ENCODE measurements around the gene SORBS2. TPM values are rescaled to one million over a fixed set of nuclear protein-coding genes. Genes with fewer than 3 reads are reported as not detected.

The SORBS2 gene
- total RNA-seq, 2 experiments from 2014 or later = not detected

DNA sequence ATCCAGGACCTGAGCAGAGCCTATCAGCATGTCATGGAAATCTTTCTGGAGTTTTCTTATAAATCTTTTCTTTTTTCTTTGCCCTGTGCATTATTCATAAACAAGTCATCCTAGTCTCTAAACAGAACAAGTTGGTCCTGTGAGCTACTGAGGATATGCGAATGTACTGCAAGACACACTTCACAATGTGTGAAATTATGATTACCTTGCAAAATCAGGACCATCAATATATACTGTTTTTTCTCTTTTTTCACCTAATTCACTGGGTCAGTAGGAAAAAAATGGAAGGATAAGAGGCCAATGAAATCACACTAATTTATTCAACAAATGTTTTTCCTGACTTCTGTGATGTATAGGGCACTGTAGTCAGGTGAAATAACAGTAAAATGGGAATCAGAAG, 14.4 kb upstream of the SORBS2 start:
- Mint-ChIP-seq H3K27ac (no peak overlapping the region), H3K4me1 (no peaks in the 10 kb centered on the region), H3K4me3 (no peak overlapping the region), H3K27me3 (no peaks in the 10 kb centered on the region), H3K9me3 (no peaks in the 10 kb centered on the region), H3K36me3 (ENCODE audit: low read depth) (no peaks in the 10 kb centered on the region)
- ChIA-PET POLR2A (no interaction called here), CTCF (no interaction called here)
- DNase-seq = no peak

DNA sequence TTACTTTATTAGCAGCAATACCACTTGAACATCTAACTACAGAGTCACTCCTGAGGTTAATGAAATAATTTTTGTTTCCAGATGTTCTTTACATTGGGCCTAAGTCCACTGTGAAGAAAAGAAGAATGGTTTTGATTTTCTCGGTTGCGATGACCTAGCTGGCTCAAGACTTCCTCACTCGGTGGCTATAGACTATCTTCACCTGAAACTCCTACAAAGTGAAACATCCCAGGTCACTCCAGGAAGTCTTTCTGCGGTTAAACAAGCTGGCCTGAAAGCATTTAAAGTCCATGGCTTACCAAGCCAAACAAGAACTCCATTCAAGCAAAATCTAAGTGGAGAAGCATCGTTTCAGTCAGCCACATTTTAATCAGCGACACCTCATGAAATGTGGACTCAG, 13.7 kb upstream of the SORBS2 start:
- ChIA-PET POLR2A (no interaction called here), CTCF (no interaction called here)
- no peak overlapping the region for H3K4me3 Mint-ChIP-seq
- H3K36me3 Mint-ChIP-seq (ENCODE audit: low read depth) = no peaks in the 10 kb centered on the region
- DNase-seq = no peak
- H3K9me3 Mint-ChIP-seq = no peaks in the 10 kb centered on the region
- no peaks in the 10 kb centered on the region for H3K4me1 Mint-ChIP-seq
- no peaks in the 10 kb centered on the region for H3K27me3 Mint-ChIP-seq
- H3K27ac Mint-ChIP-seq = no peak overlapping the region

DNA sequence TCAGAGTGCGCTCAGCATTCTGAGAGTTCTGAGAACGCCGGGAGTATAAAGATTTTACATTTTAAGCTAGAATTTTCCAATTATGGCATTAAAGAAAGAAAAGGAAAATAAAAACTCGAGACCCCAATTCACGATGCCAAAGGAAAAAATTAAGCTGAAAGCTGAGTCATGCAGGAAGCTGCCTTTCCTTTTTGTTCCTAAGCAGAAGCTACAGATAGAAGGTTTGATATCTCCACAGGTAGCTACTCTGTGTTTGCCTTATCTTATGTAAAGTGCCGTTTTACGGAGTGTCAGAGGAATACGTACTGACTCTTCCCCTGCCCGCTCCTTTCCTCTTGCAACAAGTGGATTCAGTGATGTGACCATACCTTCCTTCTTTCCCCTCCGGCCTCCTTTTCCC, 10.8 kb upstream of the SORBS2 start:
- H3K4me1 Mint-ChIP-seq = no peaks in the 10 kb centered on the region
- no peak overlapping the region for H3K27ac Mint-ChIP-seq
- ChIA-PET POLR2A (no interaction called here), CTCF (no interaction called here)
- H3K36me3 Mint-ChIP-seq (ENCODE audit: low read depth) = no peaks in the 10 kb centered on the region
- no peaks in the 10 kb centered on the region for H3K9me3 Mint-ChIP-seq
- no peaks in the 10 kb centered on the region for H3K27me3 Mint-ChIP-seq
- no peak overlapping the region for H3K4me3 Mint-ChIP-seq
- DNase-seq = no peak

DNA sequence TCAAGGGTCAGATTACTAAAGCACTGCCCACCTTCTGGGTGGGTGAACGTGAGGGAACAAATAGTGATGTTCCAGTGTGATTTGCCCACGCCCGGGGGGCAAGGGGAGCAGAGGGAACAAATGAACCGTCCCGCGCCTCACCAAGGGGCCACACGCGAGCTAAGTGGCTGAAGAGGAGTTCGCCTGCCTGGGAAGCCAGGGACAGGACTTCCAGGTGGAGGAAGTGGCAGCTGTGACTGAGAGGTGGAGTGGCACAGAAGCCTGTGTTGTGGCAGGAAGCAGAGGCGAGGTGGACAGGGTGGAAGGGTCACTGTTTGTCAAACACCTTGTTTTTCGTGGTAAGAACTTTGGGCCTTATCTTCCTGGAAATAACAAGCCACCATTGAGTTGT, 9.0 kb upstream of the SORBS2 start:
- no peak overlapping the region for H3K27ac Mint-ChIP-seq
- H3K9me3 Mint-ChIP-seq = no peaks in the 10 kb centered on the region
- peaks cover 2% of the 10 kb centered on the region for H3K27me3 Mint-ChIP-seq
- no peaks in the 10 kb centered on the region for H3K4me1 Mint-ChIP-seq
- ChIA-PET POLR2A (no interaction called here), CTCF (no interaction called here)
- no peaks in the 10 kb centered on the region for H3K36me3 Mint-ChIP-seq (ENCODE audit: low read depth)
- no peak for DNase-seq
- no peak overlapping the region for H3K4me3 Mint-ChIP-seq

DNA sequence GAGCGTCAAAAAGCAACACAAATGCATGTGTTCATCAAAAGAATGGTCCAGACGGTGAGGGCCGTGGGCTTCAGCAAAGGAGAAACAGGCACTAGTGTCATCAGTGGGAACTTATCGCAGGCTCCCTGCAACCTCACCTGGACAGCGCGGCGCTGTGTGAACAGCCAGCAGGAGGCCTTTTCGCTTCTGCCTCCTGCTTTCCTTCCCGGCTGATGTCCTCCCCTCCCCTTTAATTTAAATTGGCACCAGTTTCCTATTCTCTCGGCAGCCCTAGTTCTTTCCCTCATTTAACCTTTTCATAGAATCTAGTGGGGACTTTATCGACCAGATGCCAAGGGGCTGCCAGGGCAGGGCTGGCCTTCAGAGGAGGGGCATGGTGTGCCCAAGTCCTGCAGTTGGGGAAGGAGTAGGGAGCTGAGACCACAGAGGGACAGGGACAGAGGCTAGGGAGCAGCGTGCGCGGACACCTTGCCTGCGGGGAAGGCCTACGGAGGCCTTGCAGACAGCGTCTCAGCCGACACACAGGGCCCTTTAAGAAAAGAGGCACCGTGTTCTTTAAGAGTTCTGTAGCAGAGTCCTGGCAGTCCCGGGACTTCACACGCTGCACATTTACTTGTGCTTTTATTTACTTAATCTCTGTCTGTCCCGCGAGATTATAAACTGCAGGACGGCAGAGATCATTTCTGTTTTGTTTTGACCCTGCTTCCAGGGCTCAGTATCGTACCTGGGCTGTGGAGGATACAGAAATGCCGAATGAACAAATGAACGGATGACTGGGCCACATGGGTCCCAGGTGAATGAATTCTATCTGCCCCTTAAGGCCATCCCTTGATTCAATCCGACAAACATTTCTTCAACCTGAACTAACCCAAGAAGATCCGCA, 8.4 kb upstream of the SORBS2 start:
- no peak overlapping the region for H3K4me3 Mint-ChIP-seq
- H3K27me3 Mint-ChIP-seq = peaks cover 2% of the 10 kb centered on the region
- H3K36me3 Mint-ChIP-seq (ENCODE audit: low read depth) = no peaks in the 10 kb centered on the region
- POLR2A ChIA-PET = no interaction called here
- H3K9me3 Mint-ChIP-seq = no peaks in the 10 kb centered on the region
- CTCF ChIA-PET = no interaction called here
- no peaks in the 10 kb centered on the region for H3K4me1 Mint-ChIP-seq
- DNase-seq = no peak
- H3K27ac Mint-ChIP-seq = no peak overlapping the region

DNA sequence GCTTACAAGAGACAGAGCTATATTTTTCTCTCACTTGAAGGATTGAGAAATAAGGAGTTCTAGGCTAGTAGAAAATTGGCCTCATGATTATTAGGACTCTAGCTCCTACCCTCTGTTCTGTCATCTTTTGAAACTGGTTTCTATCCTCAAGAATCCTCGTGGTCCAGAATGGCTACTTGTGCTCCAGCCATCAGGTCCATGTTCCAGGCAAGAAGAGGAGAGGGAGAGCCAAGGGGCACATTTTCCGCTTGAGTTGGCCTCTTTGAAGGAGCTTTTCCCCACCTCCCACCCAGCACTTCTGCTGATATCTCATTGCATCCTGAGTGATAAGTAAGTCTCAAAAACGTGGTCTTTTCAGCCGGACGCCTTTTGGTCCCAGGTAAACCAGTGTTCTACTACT, 7.2 kb upstream of the SORBS2 start:
- ChIA-PET CTCF (no interaction called here), POLR2A (interaction anchor here (0.5 kb wide), 1 partner anchor 567 kb away, joined by 3 read pairs; no protein-coding TSS in a partner anchor)
- no peak overlapping the region for H3K27ac Mint-ChIP-seq
- H3K4me3 Mint-ChIP-seq = no peak overlapping the region
- peaks cover 2% of the 10 kb centered on the region for H3K27me3 Mint-ChIP-seq
- DNase-seq = no peak
- no peaks in the 10 kb centered on the region for H3K9me3 Mint-ChIP-seq
- H3K36me3 Mint-ChIP-seq (ENCODE audit: low read depth) = no peaks in the 10 kb centered on the region
- no peaks in the 10 kb centered on the region for H3K4me1 Mint-ChIP-seq

DNA sequence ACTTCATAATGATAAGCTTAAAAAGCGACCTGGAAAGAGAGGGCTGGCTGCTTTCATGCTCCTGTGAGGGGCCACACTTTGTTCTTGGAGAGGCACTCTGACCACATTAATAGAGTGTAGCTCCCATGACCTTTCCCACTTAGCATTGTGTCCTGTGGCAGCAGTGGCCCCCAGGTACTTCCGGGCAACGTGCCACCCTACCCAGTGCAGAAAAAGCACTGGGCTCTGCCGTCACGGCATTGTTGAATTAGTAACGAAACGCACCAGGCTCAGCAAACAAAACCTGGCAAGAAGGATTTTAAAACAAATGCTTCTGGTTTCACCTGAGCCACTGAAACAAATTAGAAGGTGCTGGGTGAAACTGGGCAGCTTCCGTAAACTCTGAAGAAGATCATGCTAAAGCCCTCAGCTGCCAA, 5.4 kb upstream of the SORBS2 start:
- CTCF ChIA-PET = no interaction called here
- no peaks in the 10 kb centered on the region for H3K9me3 Mint-ChIP-seq
- DNase-seq = no peak
- no peaks in the 10 kb centered on the region for H3K4me1 Mint-ChIP-seq
- no peak overlapping the region for H3K27ac Mint-ChIP-seq
- H3K36me3 Mint-ChIP-seq (ENCODE audit: low read depth) = no peaks in the 10 kb centered on the region
- POLR2A ChIA-PET = no interaction called here
- peaks cover 2% of the 10 kb centered on the region for H3K27me3 Mint-ChIP-seq
- no peak overlapping the region for H3K4me3 Mint-ChIP-seq

DNA sequence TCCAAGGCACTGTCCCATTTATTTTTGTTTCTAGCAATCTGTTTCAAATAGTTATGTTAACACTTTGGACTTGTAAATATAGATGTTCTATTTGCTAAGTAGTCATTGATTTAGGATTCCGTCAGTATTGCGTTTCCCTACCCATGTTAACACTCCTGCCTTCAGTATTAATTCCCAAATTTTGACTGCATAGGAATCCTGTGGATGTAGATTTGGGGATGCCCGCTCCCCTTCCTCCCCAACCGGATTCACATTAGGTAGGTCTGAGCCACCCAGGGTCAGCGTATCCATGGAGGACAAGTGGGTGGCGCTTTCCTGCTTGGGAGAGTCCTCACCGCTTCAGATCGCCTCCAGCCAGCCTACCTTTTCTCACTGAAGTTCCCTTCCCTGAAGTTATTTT, 1.1 kb upstream of the SORBS2 start:
- ChIA-PET POLR2A (no interaction called here), CTCF (no interaction called here)
- Mint-ChIP-seq H3K27me3 (peaks cover 7% of the 10 kb centered on the region), H3K4me3 (no peak overlapping the region), H3K36me3 (ENCODE audit: low read depth) (no peaks in the 10 kb centered on the region), H3K4me1 (no peaks in the 10 kb centered on the region), H3K9me3 (no peaks in the 10 kb centered on the region), H3K27ac (no peak overlapping the region)
- no peak for DNase-seq

DNA sequence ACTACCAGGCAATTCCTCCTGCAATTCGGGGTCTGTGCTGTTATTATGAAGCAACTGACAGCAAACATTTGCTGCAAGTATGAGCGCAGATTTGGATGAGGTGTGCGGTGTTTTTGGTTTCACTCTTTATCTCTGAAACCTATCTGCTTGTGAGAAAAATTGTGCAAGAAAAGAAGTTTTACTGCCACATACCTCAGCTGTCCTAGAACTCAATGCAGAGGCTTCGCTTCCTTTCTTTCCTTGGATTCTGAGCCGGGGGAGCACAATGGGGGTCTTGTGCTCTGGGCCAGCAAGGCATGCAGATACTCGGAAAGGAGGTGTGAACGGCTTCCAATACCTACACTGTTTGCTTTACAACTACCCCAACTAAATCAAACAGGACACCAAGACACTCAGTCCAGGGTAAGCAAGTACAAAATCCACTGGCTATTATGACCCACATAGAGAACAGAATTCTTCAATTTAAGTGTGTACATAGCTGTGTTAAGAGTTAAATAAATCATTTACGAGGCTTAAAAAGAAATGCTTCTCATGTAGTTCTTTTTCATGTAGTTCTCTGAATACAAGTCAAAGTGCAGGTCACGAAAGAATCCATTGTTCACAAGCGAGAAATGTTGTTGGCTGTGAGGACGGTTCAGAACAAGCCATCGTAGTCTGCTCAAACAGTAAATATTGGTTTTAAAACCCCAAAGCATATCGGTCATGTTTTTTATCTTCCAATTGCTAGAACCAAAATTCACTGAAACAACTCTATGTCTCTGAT, 1.1 kb downstream of the SORBS2 start:
- DNase-seq = no peak
- no peak overlapping the region for H3K4me3 Mint-ChIP-seq
- ChIA-PET CTCF (no interaction called here), POLR2A (no interaction called here)
- no peaks in the 10 kb centered on the region for H3K4me1 Mint-ChIP-seq
- H3K36me3 Mint-ChIP-seq (ENCODE audit: low read depth) = no peaks in the 10 kb centered on the region
- peaks cover 4% of the 10 kb centered on the region for H3K27me3 Mint-ChIP-seq
- H3K27ac Mint-ChIP-seq = no peak overlapping the region
- no peaks in the 10 kb centered on the region for H3K9me3 Mint-ChIP-seq

DNA sequence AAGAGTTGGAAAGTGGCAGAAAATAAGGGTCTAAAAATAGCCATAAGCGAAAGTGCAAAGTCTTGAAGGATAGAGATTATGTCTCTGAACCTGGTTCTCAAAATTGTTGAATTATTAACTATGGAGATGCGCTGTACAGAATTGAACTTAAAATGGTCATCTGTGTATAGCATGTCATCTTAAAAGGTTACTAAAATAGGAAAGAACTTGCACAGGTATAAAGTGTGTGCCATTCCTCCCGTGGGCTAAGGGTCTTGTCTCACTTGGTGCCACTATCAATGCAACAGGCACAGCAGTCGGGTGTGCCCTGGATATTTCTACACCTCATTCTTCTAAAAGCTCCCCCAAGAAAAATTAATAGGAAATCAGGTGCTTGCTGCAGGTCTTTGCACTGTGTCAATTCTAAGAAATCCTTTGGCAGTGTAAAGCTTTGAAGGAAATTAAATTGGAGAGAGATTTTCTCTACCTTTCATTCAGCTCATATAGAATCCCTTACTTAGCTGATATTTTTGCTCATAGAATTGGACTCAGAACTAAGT, 2.4 kb downstream of the SORBS2 start:
- no peak for DNase-seq
- Mint-ChIP-seq H3K4me3 (no peak overlapping the region), H3K27ac (no peak overlapping the region), H3K27me3 (peaks cover 6% of the 10 kb centered on the region), H3K36me3 (ENCODE audit: low read depth) (no peaks in the 10 kb centered on the region), H3K4me1 (no peaks in the 10 kb centered on the region), H3K9me3 (no peaks in the 10 kb centered on the region)
- CTCF ChIA-PET = no interaction called here
- POLR2A ChIA-PET = no interaction called here

DNA sequence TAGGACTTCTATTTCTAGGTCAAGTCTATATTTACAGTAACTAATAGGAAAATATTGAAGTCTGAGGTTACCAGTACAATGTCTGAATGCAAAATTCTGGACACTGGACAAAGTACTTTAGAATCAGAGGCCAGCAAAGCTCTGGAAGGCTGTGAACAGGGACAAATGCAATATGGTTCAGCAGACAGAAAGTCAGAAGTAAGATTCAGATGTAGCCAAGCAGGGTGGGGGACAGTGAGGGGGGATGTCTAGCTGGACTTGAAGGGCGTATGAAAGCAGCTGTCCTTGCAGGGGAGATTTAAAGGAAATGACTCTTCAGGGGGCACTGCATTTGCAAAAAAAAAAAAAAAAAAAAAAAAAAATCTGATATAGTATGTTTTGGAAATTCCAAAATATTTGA, 2.9 kb downstream of the SORBS2 start:
- Mint-ChIP-seq H3K4me3 (no peak overlapping the region), H3K36me3 (ENCODE audit: low read depth) (no peaks in the 10 kb centered on the region), H3K27me3 (peaks cover 6% of the 10 kb centered on the region), H3K9me3 (no peaks in the 10 kb centered on the region), H3K27ac (no peak overlapping the region), H3K4me1 (no peaks in the 10 kb centered on the region)
- no peak for DNase-seq
- ChIA-PET CTCF (no interaction called here), POLR2A (no interaction called here)

DNA sequence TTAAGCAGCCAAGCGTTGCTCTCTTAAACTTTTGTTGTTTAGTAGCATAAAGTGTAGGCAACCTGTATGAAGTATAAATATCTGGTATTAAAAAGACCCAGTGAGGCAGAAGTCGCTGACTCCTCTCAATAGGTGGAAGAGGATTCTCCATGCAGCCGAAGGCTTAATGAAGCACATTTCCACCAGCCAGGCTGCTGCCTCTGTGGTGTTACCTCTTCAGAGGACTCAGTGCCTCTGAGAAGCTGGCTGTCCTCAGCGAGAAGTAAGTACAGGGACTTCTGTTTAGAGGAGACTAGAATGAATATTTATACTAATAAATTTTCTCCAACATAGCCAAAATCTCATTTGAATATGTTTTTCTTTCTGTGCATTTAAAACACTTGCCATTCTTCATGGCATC, 6.0 kb downstream of the SORBS2 start:
- peaks cover 3% of the 10 kb centered on the region for H3K27me3 Mint-ChIP-seq
- CTCF ChIA-PET = no interaction called here
- H3K27ac Mint-ChIP-seq = no peak overlapping the region
- no peak for DNase-seq
- no peaks in the 10 kb centered on the region for H3K4me1 Mint-ChIP-seq
- H3K9me3 Mint-ChIP-seq = no peaks in the 10 kb centered on the region
- POLR2A ChIA-PET = no interaction called here
- H3K36me3 Mint-ChIP-seq (ENCODE audit: low read depth) = no peaks in the 10 kb centered on the region
- no peak overlapping the region for H3K4me3 Mint-ChIP-seq

DNA sequence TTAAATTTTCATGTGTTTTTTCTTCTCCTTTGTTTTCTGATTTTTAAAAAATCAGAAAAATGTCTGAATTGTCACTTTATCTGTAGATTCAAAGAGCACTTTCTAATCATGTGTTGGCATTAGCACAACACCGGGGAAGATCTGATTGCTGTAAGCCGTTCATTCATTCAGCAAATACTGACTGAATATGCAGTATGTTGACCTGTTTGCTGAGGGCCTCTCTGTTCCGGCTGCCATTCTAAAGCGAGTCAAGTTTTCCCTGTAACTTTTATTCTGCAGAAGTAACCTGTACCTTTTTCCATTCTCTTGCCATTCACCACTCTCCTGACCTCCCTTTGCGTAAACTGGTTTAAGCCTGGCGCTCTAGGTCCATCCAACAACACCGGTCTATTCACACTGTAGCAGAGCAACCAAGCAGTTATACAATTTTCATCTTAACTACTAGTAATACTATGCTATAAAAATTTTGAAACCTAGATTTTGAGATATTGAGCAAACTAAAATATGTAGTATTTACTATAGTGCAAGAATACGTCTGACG, 6.7 kb downstream of the SORBS2 start:
- DNase-seq = no peak
- no peak overlapping the region for H3K27ac Mint-ChIP-seq
- no peaks in the 10 kb centered on the region for H3K4me1 Mint-ChIP-seq
- no peak overlapping the region for H3K4me3 Mint-ChIP-seq
- ChIA-PET CTCF (no interaction called here), POLR2A (no interaction called here)
- H3K9me3 Mint-ChIP-seq = no peaks in the 10 kb centered on the region
- no peaks in the 10 kb centered on the region for H3K36me3 Mint-ChIP-seq (ENCODE audit: low read depth)
- H3K27me3 Mint-ChIP-seq = peaks cover 3% of the 10 kb centered on the region

All from activated CD4-positive, alpha-beta T cell treated with anti-CD3 and anti-CD28 coated beads, Interleukin-2, amount 10 ng/mL, durations not matched to agents 7 days and 5 days (primary cell).